Thymus (tissue), 11 donors: ENCODE results near the gene MYO3A. TPM values are rescaled to one million over a fixed set of nuclear protein-coding genes. Genes with fewer than 3 reads are reported as not detected.
"Not testable (repeated sequence)": the region's sequence is repeated elsewhere in the genome, so short reads cannot be mapped to it uniquely, and the experiment has no call there.

Source experiments
- DNase-seq, 9 donors: peaks; one replicate each; pipeline ENCODE4 v3.0.0-alpha.2; 2013; ENCODE audit warnings: low spot score in 9 of 9, low read depth in 6 of 9, missing footprints in 1 of 9
- H3K27ac ChIP-seq, 2 donors: one replicate each; pipeline ENCODE4 v1.5.1; 2013; ENCODE audit warnings: control low read depth in 1 of 2, low read depth in 1 of 2, low read length in 1 of 2, mild to moderate bottlenecking in 1 of 2, moderate library complexity in 1 of 2
- H3K27me3 ChIP-seq, 2 donors: one replicate each; pipeline ENCODE4 v1.5.1; 2013; ENCODE audit warnings: low read length in 1 of 2; ENCODE audit not compliant: control insufficient read depth in 2 of 2, insufficient read depth in 1 of 2
- H3K36me3 ChIP-seq, 2 donors: one replicate each; pipeline ENCODE4 v1.5.1; 2013; ENCODE audit warnings: low read length in 1 of 2, mild to moderate bottlenecking in 1 of 2, moderate library complexity in 1 of 2; ENCODE audit not compliant: control insufficient read depth in 2 of 2, insufficient read depth in 2 of 2
- H3K4me1 ChIP-seq, 2 donors: one replicate each; pipeline ENCODE4 v1.5.1; 2013; ENCODE audit warnings: low read length in 2 of 2; ENCODE audit not compliant: control insufficient read depth in 2 of 2, insufficient read depth in 2 of 2
- H3K4me3 ChIP-seq, 2 donors: one replicate each; pipeline ENCODE4 v1.5.1; 2013; ENCODE audit warnings: low read length in 2 of 2, control low read depth in 1 of 2, mild to moderate bottlenecking in 1 of 2
- H3K9me3 ChIP-seq, 2 donors: one replicate each; pipeline ENCODE4 v1.5.1; 2013; ENCODE audit warnings: low read length in 1 of 2, mild to moderate bottlenecking in 1 of 2; ENCODE audit not compliant: control insufficient read depth in 2 of 2, insufficient read depth in 1 of 2
- WGBS: extraction: QIAGEN DNeasy Blood & Tissue Kit; methylation state at CpG from one replicate; pipeline ENCODE4 v1.1.7; 2013; 5-methylcytosine and 5-hydroxymethylcytosine counted together
- polyA plus RNA-seq: library from polyadenylated mRNA; stranded (reverse); fragments of 200-250 nt; gene quantifications from one replicate; pipeline ENCODE4 v1.2.3, GENCODE V29; 2013
- total RNA-seq: library from RNA; stranded (reverse); fragments of 120-200 nt; gene quantifications from one replicate; pipeline ENCODE4 v1.2.4, GENCODE V29; 2013
- donor health status: healthy.

The MYO3A gene
- total and polyA plus RNA-seq, 2 donors, result 1.0 to 3.0 TPM

- Histone ChIP-seq H3K4me3 (no peak overlapping the region), H3K4me1 (no peaks in the 10 kb centered on the region), H3K9me3 (no peaks in the 10 kb centered on the region), H3K27ac (no peak overlapping the region), H3K27me3 (no peaks in the 10 kb centered on the region), H3K36me3 (no peaks in the 10 kb centered on the region)
- WGBS, result 95% methylated on average over 5 of the region's 5 CpGs
- no peak for DNase-seq
Measured at GRCh38 chr10:26000971-26001370, 66.9 kb downstream of the MYO3A start.

- not testable (repeated sequence) for H3K27me3 ChIP-seq, H3K4me1 ChIP-seq, H3K27ac ChIP-seq, H3K4me3 ChIP-seq, H3K36me3 ChIP-seq, H3K9me3 ChIP-seq, DNase-seq
- 94% methylated on average over 7 of the region's 7 CpGs for WGBS
Measured at GRCh38 chr10:26002466-26002865, 68.4 kb downstream of the MYO3A start.

- Histone ChIP-seq H3K27me3 (no peaks in the 10 kb centered on the region), H3K36me3 (no peaks in the 10 kb centered on the region), H3K9me3 (no peaks in the 10 kb centered on the region), H3K27ac (no peak overlapping the region), H3K4me3 (no peak overlapping the region), H3K4me1 (no peaks in the 10 kb centered on the region)
- no peak for DNase-seq
- WGBS, result 71% methylated on average over 1 of the region's 1 CpG
Measured at GRCh38 chr10:26015092-26015491, 81.1 kb downstream of the MYO3A start.

GRCh38 chr10:26022831-26023230 is 88.8 kb downstream of the MYO3A start:
- DNase-seq, result no peak

GRCh38 chr10:26024303-26024702 is 90.3 kb downstream of the MYO3A start:
- no peaks in the 10 kb centered on the region for H3K36me3 ChIP-seq
- 90% methylated on average over 2 of the region's 2 CpGs for WGBS

More at GRCh38 chr10:26022831-26023230, 88.8 kb downstream of the MYO3A start:
- H3K9me3 ChIP-seq, result no peaks in the 10 kb centered on the region
- no peak overlapping the region for H3K27ac ChIP-seq
- H3K27me3 ChIP-seq, result no peaks in the 10 kb centered on the region
- no peaks in the 10 kb centered on the region for H3K4me1 ChIP-seq
- H3K36me3 ChIP-seq, result no peaks in the 10 kb centered on the region
- no peak overlapping the region for H3K4me3 ChIP-seq

GRCh38 chr10:26025523-26025922 is 91.5 kb downstream of the MYO3A start:
- Histone ChIP-seq H3K36me3 (no peaks in the 10 kb centered on the region), H3K4me3 (no peak overlapping the region), H3K27me3 (no peaks in the 10 kb centered on the region), H3K27ac (no peak overlapping the region), H3K4me1 (no peaks in the 10 kb centered on the region), H3K9me3 (no peaks in the 10 kb centered on the region)
- DNase-seq, result no peak

More at GRCh38 chr10:26024303-26024702, 90.3 kb downstream of the MYO3A start:
- no peak for DNase-seq
- no peaks in the 10 kb centered on the region for H3K9me3 ChIP-seq
- no peak overlapping the region for H3K4me3 ChIP-seq
- no peak overlapping the region for H3K27ac ChIP-seq
- no peaks in the 10 kb centered on the region for H3K27me3 ChIP-seq
- no peaks in the 10 kb centered on the region for H3K4me1 ChIP-seq

GRCh38 chr10:26029858-26030257 is 95.8 kb downstream of the MYO3A start:
- WGBS, result 83% methylated on average over 3 of the region's 3 CpGs

GRCh38 chr10:26031300-26031699 is 97.3 kb downstream of the MYO3A start:
- Histone ChIP-seq H3K27ac (no peak overlapping the region), H3K27me3 (no peaks in the 10 kb centered on the region), H3K4me3 (no peak overlapping the region), H3K9me3 (no peaks in the 10 kb centered on the region), H3K36me3 (no peaks in the 10 kb centered on the region), H3K4me1 (no peaks in the 10 kb centered on the region)
- no peak for DNase-seq
- 94% methylated on average over 3 of the region's 3 CpGs for WGBS

More at GRCh38 chr10:26029858-26030257, 95.8 kb downstream of the MYO3A start:
- Histone ChIP-seq H3K36me3 (no peaks in the 10 kb centered on the region), H3K9me3 (no peaks in the 10 kb centered on the region), H3K27me3 (no peaks in the 10 kb centered on the region), H3K4me1 (no peaks in the 10 kb centered on the region), H3K4me3 (no peak overlapping the region), H3K27ac (no peak overlapping the region)
- DNase-seq, result no peak

GRCh38 chr10:26043469-26043868 is 109.4 kb downstream of the MYO3A start:
- no peaks in the 10 kb centered on the region for H3K4me1 ChIP-seq
- H3K9me3 ChIP-seq, result no peaks in the 10 kb centered on the region

More at GRCh38 chr10:26043469-26043868, 109.4 kb downstream of the MYO3A start:
- no peak for DNase-seq
- Histone ChIP-seq H3K36me3 (no peaks in the 10 kb centered on the region), H3K4me3 (no peak overlapping the region), H3K27ac (no peak overlapping the region), H3K27me3 (no peaks in the 10 kb centered on the region)
- WGBS, result 89% methylated on average over 2 of the region's 2 CpGs
